A549 (cell line): Measurements from ENCODE around the gene SLAMF1. TPM values are rescaled to one million over a fixed set of nuclear protein-coding genes. Genes with fewer than 3 reads are reported as not detected.

Experiments used
- ATAC-seq, 2 experiments: fragments of 200-7000 bp in 1 of 2; fragments of >200 bp in 1 of 2; cut with Nextera tagmentation in 1 of 2; cut with Tn5 transposase in 1 of 2; 3 replicates each; pipeline versions ENCODE4 v1.8.0 to v1.9.1; 2018 to 2020; ENCODE audit warnings: mild to moderate bottlenecking in 1 of 2, moderate library complexity in 1 of 2
- CTCF ChIA-PET: fragments of 300-600 bp; sonication (Branson Sonifier 250); formaldehyde crosslinking; extraction: SDS; loops from one replicate; lab custom pipeline; 2021; ENCODE audit warnings: antibody characterized with exemption, inconsistent platforms; lab: Yijun Ruan, JAX
- POLR2A ChIA-PET: fragments of 350-600 bp; formaldehyde crosslinking; extraction: SDS; loops from one replicate; lab custom pipeline; 2021; ENCODE audit warnings: antibody characterized with exemption, inconsistent platforms; lab: Yijun Ruan, JAX
- DNase-seq, 2 experiments: peaks; one replicate each; pipeline versions ENCODE4 v3.0.0 to v3.0.0-alpha.2; 2011 to 2016; ENCODE audit warnings: low read depth in 1 of 2, low spot score in 1 of 2
- FAIRE-seq: peaks from 2 replicates; lab custom pipeline; 2011; peaks lifted over from hg19 to GRCh38; lab: Jason Lieb, UNC
- H3K27ac ChIP-seq, 2 experiments: fragments of >200 bp; sonication (Bioruptor Twin); formaldehyde crosslinking; 3 replicates each; pipeline ENCODE4 v1.5.1; 2016 to 2017
- H3K4me1 ChIP-seq: fragments of >200 bp; sonication (Bioruptor Twin); formaldehyde crosslinking; 3 replicates; pipeline ENCODE4 v1.6.1; 2016
- H3K4me2 ChIP-seq: fragments of >200 bp; sonication (Bioruptor Twin); formaldehyde crosslinking; 3 replicates; pipeline ENCODE4 v1.6.1; 2016
- H3K4me3 ChIP-seq: fragments of >200 bp; sonication (Bioruptor Twin); formaldehyde crosslinking; 3 replicates; pipeline ENCODE4 v1.5.1; 2016
- H3K9me3 ChIP-seq: fragments of >200 bp; sonication (Bioruptor Twin); formaldehyde crosslinking; 3 replicates; pipeline ENCODE4 v1.6.1; 2016
- BHLHE40 ChIP-seq: IDR thresholded peaks from 2 replicates; pipeline ENCODE4 v1.6.1; 2012; ENCODE audit warnings: low read depth, low read length, inconsistent platforms
- CHD4 ChIP-seq: fragments of 200-600 bp; sonication (generic); IDR thresholded peaks from 2 replicates; pipeline ENCODE4 v1.6.1; 2016; ENCODE audit warnings: antibody characterized with exemption, mild to moderate bottlenecking, borderline replicate concordance
- EHF ChIP-seq: fragments of 250-450 bp; sonication (Bioruptor Pico); IDR thresholded peaks from 2 replicates; pipeline ENCODE4 v1.5.0; 2020; ENCODE audit warnings: mild to moderate bottlenecking
- EHMT2 ChIP-seq: fragments of 200-600 bp; sonication (generic); IDR thresholded peaks from 2 replicates; pipeline ENCODE4 v1.6.1; 2016; ENCODE audit warnings: antibody characterized with exemption, low read depth, mild to moderate bottlenecking, moderate library complexity
- ESRRA ChIP-seq: fragments of 150-350 bp; IDR thresholded peaks from 2 replicates; pipeline ENCODE4 v1.6.1; 2014; ENCODE audit warnings: mild to moderate bottlenecking, low read length, borderline replicate concordance
- FOSL2 ChIP-seq, 2 experiments: fragments of 450-650 bp in 1 of 2; fragments of >200 bp in 1 of 2; sonication (Bioruptor Twin) in 1 of 2; formaldehyde crosslinking; IDR thresholded peaks; 2 replicates each; pipeline versions ENCODE4 v1.5.0 to v1.6.1; 2016 to 2020; ENCODE audit warnings: mild to moderate bottlenecking in 1 of 2, moderate library complexity in 1 of 2
- FOXS1 ChIP-seq: fragments of 250-450 bp; sonication (Bioruptor Pico); IDR thresholded peaks from 2 replicates; pipeline ENCODE4 v1.5.0; 2020; ENCODE audit warnings: mild to moderate bottlenecking, moderate library complexity
- HDAC2 ChIP-seq: fragments of 200-600 bp; sonication (generic); IDR thresholded peaks from 2 replicates; pipeline ENCODE4 v1.6.1; 2016
- HOXA7 ChIP-seq: fragments of 250-450 bp; sonication (Bioruptor Pico); IDR thresholded peaks from 2 replicates; pipeline ENCODE4 v1.5.0; 2020; ENCODE audit warnings: mild to moderate bottlenecking, moderate library complexity
- NPAS2 ChIP-seq: fragments of 250-450 bp; sonication (Bioruptor Pico); IDR thresholded peaks from 2 replicates; pipeline ENCODE4 v1.8.0; 2022; ENCODE audit warnings: mild to moderate bottlenecking, moderate library complexity, borderline replicate concordance
- NR3C1 ChIP-seq: fragments of >200 bp; sonication (Bioruptor Twin); formaldehyde crosslinking; IDR thresholded peaks from 3 replicates; pipeline ENCODE4 v1.6.1; 2017
- RAD21 ChIP-seq, 2 experiments: fragments of >200 bp in 1 of 2; sonication (Bioruptor Twin) in 1 of 2; formaldehyde crosslinking in 1 of 2; IDR thresholded peaks in 1 of 2; conservative IDR thresholded peaks in 1 of 2; 2 replicates in 1 of 2; 3 replicates in 1 of 2; pipeline ENCODE4 v1.6.1; 2012 to 2018; ENCODE audit warnings: inconsistent platforms in 1 of 2
- RCOR1 ChIP-seq: fragments of 150-350 bp; IDR thresholded peaks from 2 replicates; pipeline ENCODE4 v1.6.1; 2014; ENCODE audit warnings: antibody characterized with exemption, low read length, low read depth
- TFCP2L1 ChIP-seq: fragments of 250-450 bp; sonication (Bioruptor Pico); IDR thresholded peaks from 2 replicates; pipeline ENCODE4 v1.5.0; 2021; ENCODE audit warnings: mild to moderate bottlenecking
- ZC3H11A ChIP-seq: fragments of 450-650 bp; IDR thresholded peaks from 2 replicates; pipeline ENCODE4 v1.6.1; 2014; ENCODE audit warnings: antibody characterized with exemption, mild to moderate bottlenecking
- ZNF302 ChIP-seq: fragments of 250-450 bp; sonication (Bioruptor Pico); IDR thresholded peaks from 2 replicates; pipeline ENCODE4 v1.9.0; 2021; ENCODE audit warnings: inconsistent platforms, mild to moderate bottlenecking, moderate library complexity
- WGBS: methylation state at CpG from one replicate; pipeline ENCODE4 v1.1.6; 2017; ENCODE audit errors: missing lambda C conversion rate; 5-methylcytosine and 5-hydroxymethylcytosine counted together
- polyA plus RNA-seq, 4 experiments: library from polyadenylated mRNA; depleted of rRNA in 3 of 4; stranded (reverse); fragments of >200 nt; fragmentation: RNase III in 1 of 4; extraction: RNeasy Plus Mini Kit Qiagen cat#74134 plus additional on column Dnase treatment in 1 of 4; gene quantifications; 2 replicates in 3 of 4; 3 replicates in 1 of 4; pipeline ENCODE4 v1.2.3, GENCODE V29; 2011 to 2017
- TF ChIP-seq, protein P1 (sequence below): fragments of 150-350 bp; IDR thresholded peaks from 2 replicates; pipeline ENCODE4 v1.6.1; 2014; ENCODE audit warnings: low read depth, mild to moderate bottlenecking, low read length
- TF ChIP-seq, protein P2 (sequence below): fragments of 450-650 bp; IDR thresholded peaks from 2 replicates; pipeline ENCODE4 v1.6.1; 2014; ENCODE audit warnings: antibody characterized with exemption
- TF ChIP-seq, protein P3 (sequence below): fragments of 250-450 bp; sonication (Bioruptor Pico); IDR thresholded peaks from 2 replicates; pipeline ENCODE4 v1.5.0; 2021; ENCODE audit warnings: mild to moderate bottlenecking, moderate library complexity, borderline replicate concordance

Gene SLAMF1
- polyA plus RNA-seq, 2 of the 4 experiments (the other 2 are of a cell fraction): not detected

DNA sequence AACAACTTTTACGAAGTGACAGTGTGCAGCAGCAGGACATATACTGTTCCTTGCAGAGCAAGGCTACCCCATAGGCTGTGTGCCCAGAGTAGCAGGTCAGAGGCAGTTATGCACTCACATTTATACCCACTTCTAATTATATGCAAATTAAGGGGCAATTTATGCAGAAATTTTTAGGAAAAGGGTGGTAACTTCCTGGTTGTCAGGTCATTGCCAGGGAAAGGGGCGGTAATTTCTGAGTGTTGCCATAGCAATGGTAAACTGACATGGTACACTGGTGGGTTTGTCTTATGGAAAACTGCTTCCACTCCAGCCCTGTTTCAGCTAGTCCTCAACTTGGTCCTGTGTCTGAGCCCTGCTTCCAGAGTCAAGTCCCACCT is 12.0 kb upstream of the SLAMF1 start:
- peak in 1 of 2 experiments; percentile 7 for DNase-seq
- CTCF ChIA-PET: interaction anchor here (1.6 kb wide), 1 partner anchor 16 kb away, joined by 5 read pairs; no protein-coding TSS in a partner anchor
- TF ChIP-seq RCOR1 (no peak), EHF (CRISPR knock-in tag) (no peak), FOSL2 (IDR thresholded peaks at IDR 0.05) (no peak), FOSL2 (CRISPR knock-in tag; IDR thresholded peaks at IDR 0.05) (no peak), NPAS2 (CRISPR knock-in tag) (no peak)
- TF ChIP-seq, protein P1, sequence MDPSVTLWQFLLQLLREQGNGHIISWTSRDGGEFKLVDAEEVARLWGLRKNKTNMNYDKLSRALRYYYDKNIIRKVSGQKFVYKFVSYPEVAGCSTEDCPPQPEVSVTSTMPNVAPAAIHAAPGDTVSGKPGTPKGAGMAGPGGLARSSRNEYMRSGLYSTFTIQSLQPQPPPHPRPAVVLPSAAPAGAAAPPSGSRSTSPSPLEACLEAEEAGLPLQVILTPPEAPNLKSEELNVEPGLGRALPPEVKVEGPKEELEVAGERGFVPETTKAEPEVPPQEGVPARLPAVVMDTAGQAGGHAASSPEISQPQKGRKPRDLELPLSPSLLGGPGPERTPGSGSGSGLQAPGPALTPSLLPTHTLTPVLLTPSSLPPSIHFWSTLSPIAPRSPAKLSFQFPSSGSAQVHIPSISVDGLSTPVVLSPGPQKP: no peak
- Histone ChIP-seq H3K27ac (no peak overlapping the region), H3K4me3 (no peak overlapping the region), H3K4me2 (no peak overlapping the region), H3K4me1 (no peaks in the 10 kb centered on the region), H3K9me3 (peaks cover 3% of the 10 kb centered on the region; the same call in 1 of the 3 replicates)
- no peak for ATAC-seq
- POLR2A ChIA-PET: no interaction called here
- WGBS: 80% methylated on average over 2 of the region's 2 CpGs
- no peak for FAIRE-seq

DNA sequence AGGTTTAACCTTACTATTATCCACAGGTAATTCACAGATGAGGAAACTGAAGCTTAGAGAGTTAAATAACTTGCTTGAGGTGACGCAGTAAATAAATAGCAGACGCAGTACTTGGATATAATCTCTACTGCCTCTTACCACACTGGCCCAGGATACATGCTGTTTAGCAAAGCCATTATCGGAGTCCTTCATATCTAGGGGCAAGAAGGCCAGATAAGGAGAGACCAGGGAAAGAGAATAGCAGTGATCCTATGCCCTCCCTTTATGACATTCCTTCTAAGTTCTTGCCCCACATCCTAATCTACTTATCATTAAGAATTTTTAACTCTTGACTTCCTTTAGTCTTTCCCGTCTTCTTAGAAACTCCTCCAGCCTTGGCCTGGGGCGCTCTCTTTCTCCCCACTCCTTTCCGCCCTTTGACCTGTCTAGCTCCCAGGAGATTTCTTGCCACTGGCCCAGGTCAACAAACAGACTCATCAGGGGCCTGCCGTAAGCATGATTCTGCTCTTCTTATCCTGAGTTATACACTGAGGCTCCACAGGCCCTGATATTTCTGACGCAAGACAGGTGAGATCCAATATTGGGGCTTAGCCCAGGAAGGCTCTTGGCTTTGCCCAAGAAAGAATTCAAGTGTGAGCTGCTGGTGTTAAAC is 11.4 kb upstream of the SLAMF1 start:
- Histone ChIP-seq H3K4me1 (no peaks in the 10 kb centered on the region), H3K4me3 (no peak overlapping the region), H3K27ac (no peak overlapping the region), H3K9me3 (peaks cover 3% of the 10 kb centered on the region; the same call in 1 of the 3 replicates), H3K4me2 (no peak overlapping the region)
- FAIRE-seq (no peak), ATAC-seq (no peak), DNase-seq (no peak)
- CTCF ChIA-PET: interaction anchor here (1.6 kb wide), 1 partner anchor 17 kb away, joined by 5 read pairs; no protein-coding TSS in a partner anchor
- POLR2A ChIA-PET: no interaction called here
- TF ChIP-seq HOXA7 (CRISPR knock-in tag) (no peak), TFCP2L1 (CRISPR knock-in tag) (no peak), HDAC2 (no peak), BHLHE40 (no peak), EHMT2 (no peak), RAD21 (conservative IDR thresholded peaks at IDR 0.05 in 1 of 2, IDR thresholded peaks at IDR 0.05 in 1 of 2) (no peak), ZNF302 (CRISPR knock-in tag) (no peak), CHD4 (no peak), FOXS1 (CRISPR knock-in tag) (no peak), ZC3H11A (no peak), NR3C1 (no peak), ESRRA (no peak)
- TF ChIP-seq, protein P2, sequence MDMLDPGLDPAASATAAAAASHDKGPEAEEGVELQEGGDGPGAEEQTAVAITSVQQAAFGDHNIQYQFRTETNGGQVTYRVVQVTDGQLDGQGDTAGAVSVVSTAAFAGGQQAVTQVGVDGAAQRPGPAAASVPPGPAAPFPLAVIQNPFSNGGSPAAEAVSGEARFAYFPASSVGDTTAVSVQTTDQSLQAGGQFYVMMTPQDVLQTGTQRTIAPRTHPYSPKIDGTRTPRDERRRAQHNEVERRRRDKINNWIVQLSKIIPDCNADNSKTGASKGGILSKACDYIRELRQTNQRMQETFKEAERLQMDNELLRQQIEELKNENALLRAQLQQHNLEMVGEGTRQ: no peak
- TF ChIP-seq, protein P3, sequence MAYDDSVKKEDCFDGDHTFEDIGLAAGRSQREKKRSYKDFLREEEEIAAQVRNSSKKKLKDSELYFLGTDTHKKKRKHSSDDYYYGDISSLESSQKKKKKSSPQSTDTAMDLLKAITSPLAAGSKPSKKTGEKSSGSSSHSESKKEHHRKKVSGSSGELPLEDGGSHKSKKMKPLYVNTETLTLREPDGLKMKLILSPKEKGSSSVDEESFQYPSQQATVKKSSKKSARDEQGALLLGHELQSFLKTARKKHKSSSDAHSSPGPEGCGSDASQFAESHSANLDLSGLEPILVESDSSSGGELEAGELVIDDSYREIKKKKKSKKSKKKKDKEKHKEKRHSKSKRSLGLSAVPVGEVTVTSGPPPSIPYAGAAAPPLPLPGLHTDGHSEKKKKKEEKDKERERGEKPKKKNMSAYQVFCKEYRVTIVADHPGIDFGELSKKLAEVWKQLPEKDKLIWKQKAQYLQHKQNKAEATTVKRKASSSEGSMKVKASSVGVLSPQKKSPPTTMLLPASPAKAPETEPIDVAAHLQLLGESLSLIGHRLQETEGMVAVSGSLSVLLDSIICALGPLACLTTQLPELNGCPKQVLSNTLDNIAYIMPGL: no peak
- 79% methylated on average over 8 of the region's 8 CpGs for WGBS
